Mammary epithelial cell (primary cell): ENCODE measurements around the gene PRDX5.

Source experiments
- EZH2 ChIP-seq: IDR thresholded peaks from 2 replicates; pipeline ENCODE4 v1.6.1; 2012; ENCODE audit warnings: low read length, inconsistent platforms, borderline replicate concordance
- TF ChIP-seq, protein P1 (sequence below), 2 donors: IDR thresholded peaks in 1 of 2; conservative IDR thresholded peaks in 1 of 2; 2 replicates each; pipeline ENCODE4 v1.5.1; 2011 to 2012; ENCODE audit warnings: inconsistent platforms in 2 of 2, low read length in 2 of 2, mild to moderate bottlenecking in 2 of 2, control low read depth in 1 of 2, low read depth in 1 of 2; ENCODE audit not compliant: insufficient read depth in 1 of 2; ENCODE audit errors: extremely low read depth in 1 of 2

DNA sequence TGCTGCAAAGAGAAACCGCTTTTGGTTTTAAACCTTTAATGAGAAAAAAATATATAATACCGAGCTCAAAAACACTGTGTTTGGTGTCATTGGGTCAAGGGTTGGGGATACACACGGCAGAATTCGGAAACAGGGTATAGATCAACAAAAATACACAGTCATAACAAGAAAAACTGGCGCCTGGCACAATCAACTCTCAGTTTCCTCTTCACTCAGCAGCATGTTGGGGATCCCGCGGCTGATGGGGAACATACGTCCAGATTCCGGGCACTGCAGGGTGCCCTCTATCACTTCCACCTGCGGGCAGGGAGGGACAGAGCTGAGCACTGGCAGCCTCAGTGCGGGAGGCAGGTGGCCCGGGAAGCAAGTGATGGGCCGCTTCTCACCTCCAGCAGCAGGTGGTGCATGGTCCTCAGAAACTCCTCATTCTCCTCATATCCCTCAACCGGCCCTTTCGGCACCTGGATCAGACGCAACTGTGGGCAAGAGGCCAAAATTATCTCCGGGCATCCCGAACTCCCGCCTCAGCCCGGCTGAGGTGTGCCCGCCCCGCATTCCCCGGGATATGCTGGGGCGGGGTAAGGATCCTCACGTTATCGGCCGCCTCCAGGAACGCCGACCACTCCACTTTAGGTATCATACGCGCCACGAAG, 1.1 kb upstream of the PRDX5 start:
- TF ChIP-seq, protein P1, sequence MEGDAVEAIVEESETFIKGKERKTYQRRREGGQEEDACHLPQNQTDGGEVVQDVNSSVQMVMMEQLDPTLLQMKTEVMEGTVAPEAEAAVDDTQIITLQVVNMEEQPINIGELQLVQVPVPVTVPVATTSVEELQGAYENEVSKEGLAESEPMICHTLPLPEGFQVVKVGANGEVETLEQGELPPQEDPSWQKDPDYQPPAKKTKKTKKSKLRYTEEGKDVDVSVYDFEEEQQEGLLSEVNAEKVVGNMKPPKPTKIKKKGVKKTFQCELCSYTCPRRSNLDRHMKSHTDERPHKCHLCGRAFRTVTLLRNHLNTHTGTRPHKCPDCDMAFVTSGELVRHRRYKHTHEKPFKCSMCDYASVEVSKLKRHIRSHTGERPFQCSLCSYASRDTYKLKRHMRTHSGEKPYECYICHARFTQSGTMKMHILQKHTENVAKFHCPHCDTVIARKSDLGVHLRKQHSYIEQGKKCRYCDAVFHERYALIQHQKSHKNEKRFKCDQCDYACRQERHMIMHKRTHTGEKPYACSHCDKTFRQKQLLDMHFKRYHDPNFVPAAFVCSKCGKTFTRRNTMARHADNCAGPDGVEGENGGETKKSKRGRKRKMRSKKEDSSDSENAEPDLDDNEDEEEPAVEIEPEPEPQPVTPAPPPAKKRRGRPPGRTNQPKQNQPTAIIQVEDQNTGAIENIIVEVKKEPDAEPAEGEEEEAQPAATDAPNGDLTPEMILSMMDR (conservative IDR thresholded peaks at IDR 0.05 in 1 of 2, IDR thresholded peaks at IDR 0.05 in 1 of 2; ENCODE audit: extremely low read depth in 1 of 2, insufficient read depth in 1 of 2, low read depth in 1 of 2, low read length in 2 of 2): peak; percentile 37 to 45
- TF ChIP-seq EZH2: no peak
